Lung (tissue), 12 donors: ENCODE data around the gene SHROOM1. TPM values are rescaled to one million over a fixed set of nuclear protein-coding genes. Genes with fewer than 3 reads are reported as not detected.

Experiments
- ATAC-seq: fragments of 200-7000 bp; cut with Tn5 transposase; one replicate; pipeline ENCODE4 v1.9.1; 2020; ENCODE audit warnings: moderate number of reproducible peaks; ENCODE audit not compliant: insufficient read depth, low FRiP score
- DNase-seq, 3 donors: peaks; one replicate each; pipeline ENCODE4 v3.0.0-alpha.2; 2013 to 2017
- H3K27ac ChIP-seq, 2 donors: one replicate each; pipeline ENCODE4 v1.5.1; 2013; ENCODE audit warnings: mild to moderate bottlenecking in 2 of 2, moderate library complexity in 2 of 2, control low read depth in 1 of 2, inconsistent platforms in 1 of 2, low read depth in 1 of 2, low read length in 1 of 2
- H3K27me3 ChIP-seq, 3 donors: one replicate each; pipeline ENCODE4 v1.5.1; 2013; ENCODE audit warnings: low read length in 2 of 3; ENCODE audit not compliant: control insufficient read depth in 3 of 3, insufficient read depth in 3 of 3
- H3K36me3 ChIP-seq, 4 donors: one replicate each; pipeline ENCODE4 v1.5.1; 2013; ENCODE audit warnings: low read length in 4 of 4, mild to moderate bottlenecking in 1 of 4, moderate library complexity in 1 of 4; ENCODE audit not compliant: control insufficient read depth in 4 of 4, insufficient read depth in 4 of 4
- H3K4me1 ChIP-seq, 5 donors: one replicate each; pipeline ENCODE4 v1.5.1; 2013; ENCODE audit warnings: low read length in 5 of 5, mild to moderate bottlenecking in 2 of 5, moderate library complexity in 1 of 5; ENCODE audit not compliant: control insufficient read depth in 5 of 5, insufficient read depth in 5 of 5
- H3K4me3 ChIP-seq: one replicate; pipeline ENCODE4 v1.5.1; 2013; ENCODE audit warnings: mild to moderate bottlenecking, control low read depth, moderate library complexity
- H3K9ac ChIP-seq, 2 donors: one replicate each; pipeline ENCODE4 v1.5.1; 2013; ENCODE audit warnings: low read length in 2 of 2, control low read depth in 1 of 2; ENCODE audit not compliant: insufficient read depth in 1 of 2
- H3K9me3 ChIP-seq, 4 donors: one replicate each; pipeline ENCODE4 v1.5.1; 2013; ENCODE audit warnings: low read length in 3 of 4, mild to moderate bottlenecking in 1 of 4, moderate library complexity in 1 of 4; ENCODE audit not compliant: control insufficient read depth in 4 of 4, insufficient read depth in 3 of 4
- CTCF ChIP-seq: IDR thresholded peaks from 2 replicates; pipeline ENCODE4 v1.5.1; 2012; ENCODE audit warnings: mild to moderate bottlenecking; ENCODE audit errors: control extremely low read depth, extremely low read depth
- WGBS, 2 donors: extraction: QIAGEN DNeasy Blood & Tissue Kit; methylation state at CpG; one replicate each; pipeline ENCODE4 v1.1.7; 2013; 5-methylcytosine and 5-hydroxymethylcytosine counted together
- polyA plus RNA-seq, 2 donors: library from polyadenylated mRNA; stranded (reverse); fragments of 200-250 nt; gene quantifications; one replicate each; pipeline ENCODE4 v1.2.1, GENCODE V29; 2013
- total RNA-seq, 2 donors: library from RNA; depleted of rRNA in 1 of 2; stranded (reverse); fragments of >200 nt in 1 of 2; gene quantifications; one replicate each; pipeline ENCODE4 v1.2.1, GENCODE V29; 2014 to 2021
- donor health status: control.
- donor health status: control.
- donor health status: Bipolar disorder and iron deficiency.
- donor health status: healthy.
- donor health status: DM: yes; HTN: yes; CAD: no.

Gene SHROOM1
- total and polyA plus RNA-seq, 4 donors = 7.0 to 21.9 (median 11.4) TPM

- Histone ChIP-seq H3K27me3 (no peaks in the 10 kb centered on the region), H3K36me3 (no peaks in the 10 kb centered on the region), H3K9me3 (no peaks in the 10 kb centered on the region), H3K9ac (no peak overlapping the region), H3K4me3 (no peak overlapping the region), H3K4me1 (peaks cover 0 to 9% (median 0%) of the 10 kb centered on the region in 5 donors), H3K27ac (peak overlapping the region in 1 of 2 donors; percentile 67)
- ATAC-seq (peak; percentile 43), DNase-seq (no peak)
- 66 to 68% methylated on average over 4 of the region's 4 CpGs for WGBS, 2 donors
- no peak for TF ChIP-seq CTCF
Observed at GRCh38 chr5:132841305-132841704, 10.9 kb upstream of the SHROOM1 start.

- no peaks in the 10 kb centered on the region for H3K9me3 ChIP-seq
- no peak overlapping the region for H3K9ac ChIP-seq
- H3K36me3 ChIP-seq = no peaks in the 10 kb centered on the region
- 62 to 82% methylated on average over 1 of the region's 1 CpG for WGBS, 2 donors
- H3K27ac ChIP-seq = peak overlapping the region in 1 of 2 donors; percentile 87
- no peak for ATAC-seq
- H3K4me3 ChIP-seq = no peak overlapping the region
- TF ChIP-seq CTCF = no peak
- no peak for DNase-seq
- H3K27me3 ChIP-seq = no peaks in the 10 kb centered on the region
- peaks cover 0 to 9% (median 0%) of the 10 kb centered on the region in 5 donors for H3K4me1 ChIP-seq
Observed at GRCh38 chr5:132840896-132841295, 10.4 kb upstream of the SHROOM1 start.

GRCh38 chr5:132840313-132840712 is 9.9 kb upstream of the SHROOM1 start:
- Histone ChIP-seq H3K36me3 (no peaks in the 10 kb centered on the region), H3K4me1 (peaks cover 0 to 9% (median 0%) of the 10 kb centered on the region in 5 donors), H3K4me3 (no peak overlapping the region), H3K27me3 (no peaks in the 10 kb centered on the region), H3K9me3 (no peaks in the 10 kb centered on the region), H3K9ac (no peak overlapping the region), H3K27ac (peak overlapping the region in 1 of 2 donors; percentile 87)
- DNase-seq = no peak
- TF ChIP-seq CTCF = no peak
- 70 to 73% methylated on average over 3 of the region's 3 CpGs for WGBS, 2 donors
- no peak for ATAC-seq
